HepG2 (cell line): ENCODE results near the gene NRSN2. TPM values are rescaled to one million over a fixed set of nuclear protein-coding genes. Genes with fewer than 3 reads are reported as not detected.

Experiments
- AKAP8 ChIP-seq: sonication (generic); formaldehyde crosslinking; IDR thresholded peaks from 2 replicates; pipeline ENCODE4 v1.5.1; 2020; ENCODE audit warnings: mild to moderate bottlenecking, missing genetic modification reagents
- ARID4A ChIP-seq: sonication (generic); formaldehyde crosslinking; IDR thresholded peaks from 2 replicates; pipeline ENCODE4 v1.5.0; 2020; ENCODE audit warnings: mild to moderate bottlenecking, missing genetic modification reagents, borderline replicate concordance
- CHD2 ChIP-seq: IDR thresholded peaks from 2 replicates; pipeline ENCODE4 v1.6.1; 2011; ENCODE audit warnings: low read depth, low read length, improper control_type of control experiment
- CREB3 ChIP-seq: sonication (generic); formaldehyde crosslinking; IDR thresholded peaks from 2 replicates; pipeline ENCODE4 v1.5.0; 2020; ENCODE audit warnings: missing genetic modification reagents
- DDIT3 ChIP-seq: sonication (generic); formaldehyde crosslinking; IDR thresholded peaks from 2 replicates; pipeline ENCODE4 v1.4.0; 2020; ENCODE audit warnings: mild to moderate bottlenecking, missing genetic modification reagents
- DNMT3B ChIP-seq: conservative IDR thresholded peaks from 2 replicates; pipeline ENCODE4 v1.6.1; 2016; ENCODE audit warnings: missing biosample characterization, control low read depth
- DPF2 ChIP-seq: sonication (generic); formaldehyde crosslinking; IDR thresholded peaks from 2 replicates; pipeline ENCODE4 v1.4.0; 2020; ENCODE audit warnings: mild to moderate bottlenecking, low read depth, missing genetic modification reagents, borderline replicate concordance
- ELF4 ChIP-seq: sonication (generic); formaldehyde crosslinking; IDR thresholded peaks from 2 replicates; pipeline ENCODE4 v1.5.0; 2020; ENCODE audit warnings: missing genetic modification reagents, mild to moderate bottlenecking, moderate library complexity, borderline replicate concordance
- ETV5 ChIP-seq: IDR thresholded peaks from 2 replicates; pipeline ENCODE4 v1.6.1; 2018; ENCODE audit warnings: missing biosample characterization, missing genetic modification reagents, inconsistent platforms, borderline replicate concordance
- FIP1L1 ChIP-seq: fragments of 200-400 bp; formaldehyde crosslinking; IDR thresholded peaks from 2 replicates; pipeline ENCODE4 v1.6.1; 2018; ENCODE audit warnings: low read depth, mild to moderate bottlenecking, low read length, moderate library complexity, borderline replicate concordance; ENCODE audit not compliant: insufficient read depth
- FLYWCH1 ChIP-seq: sonication (generic); formaldehyde crosslinking; IDR thresholded peaks from 2 replicates; pipeline ENCODE4 v1.8.1; 2023; ENCODE audit warnings: mild to moderate bottlenecking, missing genetic modification reagents
- KAT8 ChIP-seq: IDR thresholded peaks from 2 replicates; pipeline ENCODE4 v1.6.1; 2016; ENCODE audit warnings: missing genetic modification reagents, missing compliant biosample characterization
- KDM3A ChIP-seq: IDR thresholded peaks from 2 replicates; pipeline ENCODE4 v1.6.1; 2018; ENCODE audit warnings: low read depth, missing compliant biosample characterization
- KLF6 ChIP-seq: IDR thresholded peaks from 2 replicates; pipeline ENCODE4 v1.8.0; 2016; ENCODE audit warnings: missing biosample characterization, missing genetic modification reagents
- MYNN ChIP-seq: sonication (generic); formaldehyde crosslinking; IDR thresholded peaks from 2 replicates; pipeline ENCODE4 v1.4.0; 2020; ENCODE audit warnings: mild to moderate bottlenecking, low read depth, missing genetic modification reagents
- NFYB ChIP-seq: sonication (generic); formaldehyde crosslinking; IDR thresholded peaks from 2 replicates; pipeline ENCODE4 v1.4.0; 2020; ENCODE audit warnings: missing genetic modification reagents
- PHB2 ChIP-seq: fragments of 450-650 bp; IDR thresholded peaks from 2 replicates; pipeline ENCODE4 v1.6.1; 2018; ENCODE audit not compliant: partially characterized antibody
- SALL2 ChIP-seq: sonication (generic); formaldehyde crosslinking; IDR thresholded peaks from 2 replicates; pipeline ENCODE4 v1.8.1; 2023; ENCODE audit warnings: mild to moderate bottlenecking, missing genetic modification reagents, inconsistent platforms
- SP5 ChIP-seq: IDR thresholded peaks from 2 replicates; pipeline ENCODE4 v1.6.1; 2016; ENCODE audit warnings: low read depth, borderline replicate concordance
- SRY ChIP-seq: sonication (generic); formaldehyde crosslinking; IDR thresholded peaks from 2 replicates; pipeline ENCODE4 v1.8.0; 2022; ENCODE audit warnings: mild to moderate bottlenecking, missing genetic modification reagents
- ZFP90 ChIP-seq: sonication (generic); formaldehyde crosslinking; IDR thresholded peaks from 2 replicates; pipeline ENCODE4 v1.8.0; 2022; ENCODE audit warnings: missing genetic modification reagents, mild to moderate bottlenecking, inconsistent platforms, borderline replicate concordance
- ZNF484 ChIP-seq: sonication (generic); formaldehyde crosslinking; IDR thresholded peaks from 2 replicates; pipeline ENCODE4 v1.5.1; 2020; ENCODE audit warnings: mild to moderate bottlenecking, low read depth, missing genetic modification reagents, borderline replicate concordance
- ZNF552 ChIP-seq: sonication (generic); formaldehyde crosslinking; IDR thresholded peaks from 2 replicates; pipeline ENCODE4 v1.9.0; 2022; ENCODE audit warnings: missing genetic modification reagents, mild to moderate bottlenecking, borderline replicate concordance
- ZNF644 ChIP-seq: IDR thresholded peaks from 2 replicates; pipeline ENCODE4 v1.6.1; 2016; ENCODE audit warnings: low read depth
- ZNF891 ChIP-seq: sonication (generic); formaldehyde crosslinking; IDR thresholded peaks from 2 replicates; pipeline ENCODE4 v1.5.0; 2020; ENCODE audit warnings: mild to moderate bottlenecking, missing genetic modification reagents
- ZSCAN22 ChIP-seq: sonication (generic); formaldehyde crosslinking; IDR thresholded peaks from 2 replicates; pipeline ENCODE4 v1.4.0; 2020; ENCODE audit warnings: mild to moderate bottlenecking, missing genetic modification reagents
- polyA plus RNA-seq, 8 experiments: library from polyadenylated mRNA; depleted of rRNA in 3 of 8; stranded (reverse) in 7 of 8; unstranded in 1 of 8; fragments of >200 nt; fragmentation: Illumina TruSeq in 4 of 8; extraction: Trizol in 4 of 8; gene quantifications; 2 replicates each; pipeline versions ENCODE4 v1.2.1 to v1.2.3, GENCODE V29; 2011 to 2016; ENCODE audit warnings: low read depth in 4 of 8, missing spikeins in 1 of 8, mixed read lengths in 1 of 8; ENCODE audit not compliant: insufficient read depth in 1 of 8
- total RNA-seq, 5 experiments: library from RNA; depleted of rRNA; stranded (reverse); fragments of >200 nt; fragmentation: Illumina TruSeq; extraction: Trizol; gene quantifications; 2 replicates each; pipeline ENCODE4 v1.2.3, GENCODE V29; 2016; ENCODE audit warnings: low read depth in 1 of 5

Gene NRSN2
- total and polyA plus RNA-seq, 2 of the 13 experiments (the other 11 are each of a cell fraction or from before 2014, with no cell fraction given): 32.3 to 49.4 TPM

GRCh38 chr20:348972-349841 lies 2.3 kb downstream of the NRSN2 start (continued):
- TF ChIP-seq ZNF484 (CRISPR knock-in tag): no peak
- TF ChIP-seq ZNF644: no peak
- no peak for TF ChIP-seq ZSCAN22 (CRISPR knock-in tag)
- TF ChIP-seq SRY (CRISPR knock-in tag): no peak
- TF ChIP-seq CHD2: no peak
- no peak for TF ChIP-seq NFYB (CRISPR knock-in tag)
- TF ChIP-seq PHB2: no peak
- peak; percentile 73 for TF ChIP-seq ARID4A
- no peak; the same call in 1 of the 2 replicates for TF ChIP-seq CREB3 (CRISPR knock-in tag)
- TF ChIP-seq ZNF891 (CRISPR knock-in tag): no peak; the same call in 1 of the 2 replicates
- TF ChIP-seq ZFP90 (CRISPR knock-in tag): peak; percentile 63; the same call in 1 of the 2 replicates
- TF ChIP-seq FIP1L1: no peak
- peak; percentile 61 for TF ChIP-seq ETV5 (CRISPR knock-in tag)
- peak; percentile 39; the same call in 1 of the 2 replicates for TF ChIP-seq KAT8
- no peak for TF ChIP-seq DPF2 (CRISPR knock-in tag)
- TF ChIP-seq DDIT3 (CRISPR knock-in tag): no peak
- no peak for TF ChIP-seq ZNF552
- 0 out of 2 replicates have a peak, but pooled peaks have one; percentile 14 for TF ChIP-seq KDM3A (CRISPR knock-in tag)
- TF ChIP-seq SP5 (CRISPR knock-in tag): no peak
- TF ChIP-seq AKAP8 (CRISPR knock-in tag): no peak
- no peak for TF ChIP-seq KLF6 (CRISPR knock-in tag)
- no peak for TF ChIP-seq ELF4 (CRISPR knock-in tag)
- no peak for TF ChIP-seq MYNN (CRISPR knock-in tag)
- 0 out of 2 replicates have a peak, but pooled peaks have one; percentile 31 for TF ChIP-seq SALL2
- TF ChIP-seq FLYWCH1 (CRISPR knock-in tag): no peak
- no peak for TF ChIP-seq DNMT3B (CRISPR knock-in tag)
